Body of pancreas (tissue), 4 donors: ENCODE results near the gene BOC. TPM values are rescaled to one million over a fixed set of nuclear protein-coding genes. Genes with fewer than 3 reads are reported as not detected.

Experiments
- ATAC-seq: fragments of 150-250 bp; one replicate; pipeline ENCODE4 v1.9.1; 2016
- DNase-seq, 4 donors: peaks; one replicate each; pipeline ENCODE4 v3.0.0-alpha.2; 2019
- H3K27ac ChIP-seq, 4 donors: fragments of 200-600 bp; sonication (generic); 1 replicate in 3 of 4; 2 replicates in 1 of 4; pipeline versions ENCODE4 v1.5.1 to v1.6.1; 2016 to 2019; ENCODE audit warnings: mild to moderate bottlenecking in 1 of 4, mixed read lengths in 1 of 4, moderate library complexity in 1 of 4
- H3K27me3 ChIP-seq, 2 donors: fragments of 200-600 bp; sonication (generic); one replicate each; pipeline ENCODE4 v1.6.0; 2016; ENCODE audit warnings: mild to moderate bottlenecking in 1 of 2
- H3K36me3 ChIP-seq, 2 donors: fragments of 200-600 bp; sonication (generic); replicated peaks in 1 of 2; 2 replicates each; pipeline ENCODE4 v1.5.1; 2016; ENCODE audit warnings: low read depth in 2 of 2; ENCODE audit not compliant: insufficient read depth in 1 of 2
- H3K4me1 ChIP-seq: fragments of 200-600 bp; sonication (generic); one replicate; pipeline ENCODE4 v1.6.0; 2016
- H3K4me3 ChIP-seq, 2 donors: fragments of 200-600 bp; sonication (generic); 1 replicate in 1 of 2; 2 replicates in 1 of 2; pipeline ENCODE4 v1.5.1; 2016 to 2019
- H3K9me3 ChIP-seq, 3 donors: fragments of 200-600 bp; sonication (generic); 1 replicate in 2 of 3; 2 replicates in 1 of 3; pipeline ENCODE4 v1.5.1; 2016
- POLR2A ChIP-seq, 3 donors: fragments of 450-650 bp; IDR thresholded peaks; one replicate each; pipeline ENCODE4 v1.6.1; 2016; ENCODE audit warnings: antibody characterized with exemption in 3 of 3, mild to moderate bottlenecking in 2 of 3
- WGBS, 2 donors: methylation state at CpG; one replicate each; pipeline ENCODE4 v1.1.5; 2017; 5-methylcytosine and 5-hydroxymethylcytosine counted together
- intact Hi-C: fragments of 100-400 bp; cut with DNase I; formaldehyde crosslinking; loops from one replicate; pipeline ENCODE4 v1.15.1; 2023
- total RNA-seq, 2 donors: library from RNA; depleted of rRNA; stranded (reverse); fragments of >200 nt; gene quantifications; one replicate each; pipeline ENCODE4 v1.1.0, GENCODE V29; 2016
- TF ChIP-seq, protein P1 (sequence below), 7 experiments: fragments of 450-650 bp in 4 of 7; fragments of 200-600 bp in 3 of 7; sonication (generic) in 3 of 7; IDR thresholded peaks; one replicate each; pipeline ENCODE4 v1.5.1; 2016 to 2019; ENCODE audit warnings: antibody characterized with exemption in 7 of 7

The BOC gene
- total RNA-seq, 2 donors from 2014 or later: 22.7 to 29.6 TPM

DNA sequence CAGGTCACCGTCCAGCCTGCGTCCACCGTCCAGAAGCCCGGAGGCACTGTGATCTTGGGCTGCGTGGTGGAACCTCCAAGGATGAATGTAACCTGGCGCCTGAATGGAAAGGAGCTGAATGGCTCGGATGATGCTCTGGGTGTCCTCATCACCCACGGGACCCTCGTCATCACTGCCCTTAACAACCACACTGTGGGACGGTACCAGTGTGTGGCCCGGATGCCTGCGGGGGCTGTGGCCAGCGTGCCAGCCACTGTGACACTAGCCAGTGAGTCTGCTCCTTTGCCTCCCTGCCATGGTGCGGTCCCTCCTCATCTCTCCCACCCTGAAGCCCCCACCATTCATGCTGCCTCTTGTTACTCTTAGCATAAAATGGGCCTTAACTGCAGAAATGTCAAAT lies 39.2 kb downstream of the BOC start:
- H3K4me1 ChIP-seq: no peaks in the 10 kb centered on the region
- 94 to 98% methylated on average over 13 to 14 of the region's 14 CpGs for WGBS, 2 donors
- TF ChIP-seq POLR2A (IDR thresholded peaks at IDR 0.05): no peak
- TF ChIP-seq, protein P1, sequence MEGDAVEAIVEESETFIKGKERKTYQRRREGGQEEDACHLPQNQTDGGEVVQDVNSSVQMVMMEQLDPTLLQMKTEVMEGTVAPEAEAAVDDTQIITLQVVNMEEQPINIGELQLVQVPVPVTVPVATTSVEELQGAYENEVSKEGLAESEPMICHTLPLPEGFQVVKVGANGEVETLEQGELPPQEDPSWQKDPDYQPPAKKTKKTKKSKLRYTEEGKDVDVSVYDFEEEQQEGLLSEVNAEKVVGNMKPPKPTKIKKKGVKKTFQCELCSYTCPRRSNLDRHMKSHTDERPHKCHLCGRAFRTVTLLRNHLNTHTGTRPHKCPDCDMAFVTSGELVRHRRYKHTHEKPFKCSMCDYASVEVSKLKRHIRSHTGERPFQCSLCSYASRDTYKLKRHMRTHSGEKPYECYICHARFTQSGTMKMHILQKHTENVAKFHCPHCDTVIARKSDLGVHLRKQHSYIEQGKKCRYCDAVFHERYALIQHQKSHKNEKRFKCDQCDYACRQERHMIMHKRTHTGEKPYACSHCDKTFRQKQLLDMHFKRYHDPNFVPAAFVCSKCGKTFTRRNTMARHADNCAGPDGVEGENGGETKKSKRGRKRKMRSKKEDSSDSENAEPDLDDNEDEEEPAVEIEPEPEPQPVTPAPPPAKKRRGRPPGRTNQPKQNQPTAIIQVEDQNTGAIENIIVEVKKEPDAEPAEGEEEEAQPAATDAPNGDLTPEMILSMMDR (IDR thresholded peaks at IDR 0.05): no peak
- intact Hi-C loops: no loop called here
- DNase-seq (no peak), ATAC-seq (no peak)
- H3K27ac ChIP-seq: no peak overlapping the region
- H3K36me3 ChIP-seq: no peaks in the 10 kb centered on the region
- no peaks in the 10 kb centered on the region for H3K9me3 ChIP-seq
- H3K4me3 ChIP-seq: no peak overlapping the region
- H3K27me3 ChIP-seq: no peaks in the 10 kb centered on the region

DNA sequence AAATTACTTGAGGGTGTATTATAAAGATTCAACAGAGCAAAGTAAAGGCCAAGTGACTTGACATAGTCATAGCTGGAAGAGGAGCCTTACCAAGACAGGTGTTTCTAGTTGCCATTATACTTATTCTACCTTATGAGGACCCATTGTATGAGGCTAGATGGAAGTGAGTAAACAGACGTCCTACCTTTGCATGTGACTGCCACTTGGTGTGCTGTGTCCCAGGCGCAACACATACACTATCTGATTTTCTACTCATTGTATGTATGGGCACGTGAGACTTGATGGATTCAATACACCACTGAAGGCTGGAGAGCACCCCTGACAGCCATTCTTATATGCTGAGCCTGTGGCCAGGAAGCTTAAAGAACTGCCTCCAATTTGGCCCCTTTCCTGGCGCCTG lies 40.5 kb downstream of the BOC start:
- intact Hi-C loops: no loop called here
- TF ChIP-seq, protein P1 (IDR thresholded peaks at IDR 0.05): no peak
- H3K36me3 ChIP-seq: no peaks in the 10 kb centered on the region
- H3K4me1 ChIP-seq: no peaks in the 10 kb centered on the region
- no peaks in the 10 kb centered on the region for H3K27me3 ChIP-seq
- no peaks in the 10 kb centered on the region for H3K9me3 ChIP-seq
- H3K4me3 ChIP-seq: no peak overlapping the region
- WGBS, 2 donors: 79 to 91% methylated on average over 4 of the region's 4 CpGs
- H3K27ac ChIP-seq: no peak overlapping the region
- DNase-seq: no peak
- ATAC-seq: no peak

DNA sequence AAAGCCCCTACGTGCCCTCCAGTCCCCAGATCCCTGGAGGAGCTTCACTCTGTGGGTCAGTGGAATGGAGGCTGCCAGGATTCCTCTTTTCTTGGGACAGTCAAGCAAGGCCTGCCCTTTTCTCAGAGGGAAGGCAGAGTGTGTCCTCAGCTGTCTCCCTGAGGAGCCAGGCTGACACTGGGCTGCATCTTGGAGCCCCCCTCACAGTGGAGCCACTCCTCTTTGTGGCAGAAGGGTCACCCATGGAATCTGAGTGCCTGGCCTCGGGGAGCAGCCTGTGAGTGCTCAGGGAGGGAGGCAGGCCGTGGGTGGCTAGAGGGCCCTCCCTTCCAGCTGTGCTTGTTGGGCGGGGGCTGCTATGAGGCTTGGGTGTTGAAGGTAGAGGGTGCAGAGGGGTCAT lies 41.2 kb downstream of the BOC start:
- H3K4me1 ChIP-seq: no peaks in the 10 kb centered on the region
- WGBS, 2 donors: 84 to 96% methylated on average over 4 of the region's 4 CpGs
- no peak overlapping the region for H3K4me3 ChIP-seq
- DNase-seq: no peak
- TF ChIP-seq, protein P1 (IDR thresholded peaks at IDR 0.05): no peak
- no peak for TF ChIP-seq POLR2A (IDR thresholded peaks at IDR 0.05)
- no peaks in the 10 kb centered on the region for H3K9me3 ChIP-seq
- intact Hi-C loops: no loop called here
- no peak for ATAC-seq
- no peak overlapping the region for H3K27ac ChIP-seq
- no peaks in the 10 kb centered on the region for H3K27me3 ChIP-seq
- no peaks in the 10 kb centered on the region for H3K36me3 ChIP-seq

DNA sequence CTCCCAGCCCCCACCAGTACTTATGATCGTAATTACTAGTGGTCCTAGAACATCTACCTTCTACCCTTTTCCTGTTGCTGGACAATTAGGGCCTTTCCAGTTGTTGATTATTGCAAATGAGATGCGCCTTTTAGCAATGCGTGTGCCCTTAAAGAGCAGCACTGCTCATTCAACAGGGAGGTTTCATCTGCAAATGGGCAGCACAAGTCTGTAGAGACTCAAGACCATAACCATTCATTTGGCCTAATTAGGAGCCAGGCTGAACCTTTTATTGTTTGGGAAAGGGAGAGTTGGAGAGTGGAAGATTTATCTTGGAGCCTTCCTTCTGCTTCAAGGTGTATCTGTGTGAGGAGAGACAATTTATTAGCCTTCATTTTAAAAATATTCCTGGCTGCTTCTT lies 42.3 kb downstream of the BOC start:
- intact Hi-C loops: no loop called here
- TF ChIP-seq, protein P1 (IDR thresholded peaks at IDR 0.05): no peak
- TF ChIP-seq POLR2A (IDR thresholded peaks at IDR 0.05): no peak
- 87 to 91% methylated on average over 3 of the region's 3 CpGs for WGBS, 2 donors
- DNase-seq (no peak), ATAC-seq (no peak)
- Histone ChIP-seq H3K4me3 (no peak overlapping the region), H3K9me3 (no peaks in the 10 kb centered on the region), H3K27me3 (no peaks in the 10 kb centered on the region), H3K36me3 (no peaks in the 10 kb centered on the region), H3K4me1 (no peaks in the 10 kb centered on the region), H3K27ac (no peak overlapping the region)

DNA sequence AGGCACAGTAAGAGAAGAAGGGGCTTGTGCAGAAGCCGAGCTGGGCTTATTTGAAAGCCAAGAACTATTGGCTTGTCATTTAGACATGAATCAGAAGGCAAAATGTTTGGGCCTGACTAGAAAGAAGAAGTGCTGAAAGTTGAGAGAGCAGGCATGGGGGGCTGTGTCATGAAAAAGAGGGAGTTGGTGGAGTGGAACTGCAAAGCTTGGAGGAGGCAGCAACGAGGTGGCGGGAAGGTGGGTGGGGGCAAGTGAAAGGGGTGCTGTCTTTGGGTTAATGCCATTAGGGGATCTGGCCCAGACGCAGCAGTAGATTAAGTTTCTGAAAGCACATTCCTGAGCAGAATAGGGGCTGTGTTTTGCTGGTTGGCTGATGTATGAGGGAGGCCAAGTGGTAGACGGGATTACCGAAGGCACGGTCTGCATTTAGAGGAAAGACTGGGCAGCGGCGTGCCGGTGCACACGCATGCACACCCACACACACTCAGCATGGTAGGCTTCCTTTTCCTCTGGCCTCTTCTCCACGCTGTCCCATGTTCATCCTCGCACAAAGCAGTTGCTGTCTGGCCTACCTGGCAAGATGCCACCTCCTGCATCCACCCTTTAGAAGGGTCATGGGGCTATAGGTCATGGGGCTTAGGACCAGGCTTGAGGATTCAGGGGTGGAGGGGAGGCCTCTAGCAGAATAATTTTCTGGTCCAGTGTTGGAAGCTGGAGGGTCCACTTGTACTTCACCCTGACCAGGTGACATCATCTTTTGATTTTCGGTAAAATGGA lies 43.0 kb downstream of the BOC start:
- no peaks in the 10 kb centered on the region for H3K36me3 ChIP-seq
- TF ChIP-seq POLR2A (IDR thresholded peaks at IDR 0.05): no peak
- TF ChIP-seq, protein P1 (IDR thresholded peaks at IDR 0.05): no peak
- no peak overlapping the region for H3K27ac ChIP-seq
- no peaks in the 10 kb centered on the region for H3K27me3 ChIP-seq
- no peaks in the 10 kb centered on the region for H3K4me1 ChIP-seq
- H3K9me3 ChIP-seq: no peaks in the 10 kb centered on the region
- WGBS, 2 donors: 86 to 90% methylated on average over 14 of the region's 14 CpGs
- intact Hi-C loops: no loop called here
- ATAC-seq (no peak), DNase-seq (no peak)
- H3K4me3 ChIP-seq: no peak overlapping the region
